K562 (cell line): ENCODE measurements around the gene F11R. TPM values are rescaled to one million over a fixed set of nuclear protein-coding genes. Genes with fewer than 3 reads are reported as not detected.
A peak's percentile ranks its signal among the peaks of the same experiment; 100 is the strongest.

Experiments
- BHLHE40 ChIP-seq: IDR thresholded peaks from 2 replicates; pipeline ENCODE4 v1.6.1; 2011; ENCODE audit warnings: low read length, improper control_type of control experiment
- BRCA1 ChIP-seq, 2 experiments: fragments of 450-650 bp in 1 of 2; sonication (generic) in 1 of 2; formaldehyde crosslinking in 1 of 2; IDR thresholded peaks; 2 replicates each; pipeline versions ENCODE4 v1.5.0 to v1.6.1; 2017 to 2020; ENCODE audit warnings: mild to moderate bottlenecking in 1 of 2, missing genetic modification reagents in 1 of 2
- C11orf30 ChIP-seq: fragments of 450-650 bp; IDR thresholded peaks from 2 replicates; pipeline ENCODE4 v1.6.1; 2016; ENCODE audit warnings: low read depth, mild to moderate bottlenecking
- CHCHD3 ChIP-seq: fragments of 250-450 bp; sonication (Bioruptor Pico); IDR thresholded peaks from 2 replicates; pipeline ENCODE4 v2.1.2; 2022; ENCODE audit warnings: mild to moderate bottlenecking
- FOXA1 ChIP-seq: fragments of 450-650 bp; IDR thresholded peaks from 2 replicates; pipeline ENCODE4 v1.6.1; 2016; ENCODE audit warnings: mild to moderate bottlenecking, borderline replicate concordance
- GABPB1 ChIP-seq: sonication (generic); formaldehyde crosslinking; IDR thresholded peaks from 2 replicates; pipeline ENCODE4 v1.8.0; 2022; ENCODE audit warnings: mild to moderate bottlenecking, missing genetic modification reagents
- HNRNPUL1 ChIP-seq: fragments of 200-400 bp; formaldehyde crosslinking; IDR thresholded peaks from 2 replicates; pipeline ENCODE4 v1.6.1; 2017; ENCODE audit warnings: low read length
- IRF2 ChIP-seq: sonication (generic); formaldehyde crosslinking; IDR thresholded peaks from 2 replicates; pipeline ENCODE4 v1.8.1; 2022; ENCODE audit warnings: mild to moderate bottlenecking, missing genetic modification reagents
- MAFF ChIP-seq: IDR thresholded peaks from 2 replicates; pipeline ENCODE4 v1.6.1; 2012; ENCODE audit warnings: low read length, improper control_type of control experiment
- MYBL2 ChIP-seq, 2 experiments: fragments of 450-650 bp in 1 of 2; sonication (generic) in 1 of 2; formaldehyde crosslinking in 1 of 2; IDR thresholded peaks; 2 replicates each; pipeline versions ENCODE4 v1.6.1 to v1.8.1; 2017 to 2022; ENCODE audit warnings: borderline replicate concordance in 1 of 2, inconsistent platforms in 1 of 2, low read depth in 1 of 2, mild to moderate bottlenecking in 1 of 2, missing genetic modification reagents in 1 of 2, moderate library complexity in 1 of 2
- ZNF347 ChIP-seq: fragments of 450-650 bp; formaldehyde crosslinking; IDR thresholded peaks from 2 replicates; pipeline ENCODE4 v1.4.0; 2020; ENCODE audit warnings: low read depth, mild to moderate bottlenecking, moderate library complexity
- ZNF778 ChIP-seq: fragments of 450-650 bp; formaldehyde crosslinking; IDR thresholded peaks from 2 replicates; pipeline ENCODE4 v1.4.0; 2020; ENCODE audit warnings: mild to moderate bottlenecking, moderate library complexity
- polyA plus RNA-seq, 8 experiments: library from polyadenylated mRNA; depleted of rRNA in 4 of 8; stranded (reverse) in 5 of 8; unstranded in 3 of 8; fragments of >200 nt; fragmentation: Nextera tagmentation in 2 of 8; fragmentation: Illumina TruSeq in 1 of 8; extraction: Ambion mirVana in 2 of 8; extraction: Trizol in 1 of 8; gene quantifications; 2 replicates each; pipeline versions ENCODE4 v1.2.1 to v1.2.3, GENCODE V29; 2011 to 2014; ENCODE audit warnings: inconsistent platforms in 1 of 8, missing spikeins in 1 of 8
- total RNA-seq, 7 experiments: library from RNA; depleted of rRNA in 6 of 7; stranded (reverse); fragments of >200 nt in 6 of 7; fragmentation: Illumina TruSeq in 2 of 7; extraction: Trizol in 2 of 7; gene quantifications; 2 replicates each; pipeline versions ENCODE4 v1.2.1 to v1.2.3, GENCODE V29; 2011 to 2021; ENCODE audit warnings: low replicate concordance in 1 of 7
- TF ChIP-seq, protein P1 (sequence below): fragments of 250-450 bp; sonication (Bioruptor Pico); IDR thresholded peaks from 2 replicates; pipeline ENCODE4 v1.4.0; 2020
- TF ChIP-seq, protein P2 (sequence below): sonication (generic); formaldehyde crosslinking; IDR thresholded peaks from 2 replicates; pipeline ENCODE4 v1.8.0; 2022; ENCODE audit warnings: mild to moderate bottlenecking, missing genetic modification reagents
- TF ChIP-seq, protein P3 (sequence below): fragments of 450-650 bp; IDR thresholded peaks from 2 replicates; pipeline ENCODE4 v1.6.1; 2016

F11R gene
- total and polyA plus RNA-seq, 9 of the 15 experiments (the other 6 are each of a cell fraction or from before 2014, with no cell fraction given) = 27.4 to 187 (median 52.5) TPM

DNA sequence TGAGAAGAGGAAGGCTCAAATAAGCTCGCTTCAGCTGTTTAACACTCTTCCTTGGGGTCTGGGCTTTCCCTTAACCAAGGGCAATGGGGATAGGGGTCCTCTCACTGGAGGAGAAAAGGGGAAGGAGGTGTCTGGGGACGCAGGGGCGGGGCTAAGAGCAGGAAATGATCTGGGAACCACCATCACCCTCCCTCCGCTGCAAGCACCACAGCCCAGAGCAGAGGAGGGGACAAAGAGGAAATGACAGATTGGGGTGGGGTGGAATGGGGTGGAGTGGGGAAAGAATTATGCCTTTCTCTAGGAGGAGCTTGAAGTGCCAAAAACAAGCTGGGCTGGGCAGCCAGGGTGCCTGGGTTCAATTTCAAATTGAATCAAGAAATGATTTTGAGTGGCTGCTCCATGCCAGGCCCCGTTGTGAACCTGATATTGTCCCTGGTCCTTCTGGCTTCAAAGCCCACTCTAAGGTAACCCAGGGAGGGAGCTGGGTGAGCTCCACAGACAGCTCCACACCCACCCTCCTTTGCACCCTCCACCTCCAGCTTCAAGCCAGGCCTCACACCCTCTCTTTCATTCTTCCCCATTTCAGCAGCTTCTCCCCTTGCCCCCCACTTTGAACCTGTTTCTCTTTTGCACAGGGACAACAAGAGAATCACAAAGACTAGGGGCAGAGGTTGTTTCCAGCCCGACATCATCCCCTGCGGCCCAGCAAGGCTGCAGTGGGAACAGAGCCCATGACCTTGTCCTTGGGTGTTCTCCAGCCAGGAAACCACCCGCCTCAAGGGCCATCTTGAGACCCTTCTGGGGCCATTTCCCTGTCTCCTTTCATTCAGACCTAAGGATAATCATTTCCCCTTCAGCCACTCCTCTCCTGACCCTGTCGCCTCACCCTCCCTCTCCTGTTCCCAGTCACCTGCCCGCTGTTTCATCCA is 47.6 kb upstream of the F11R start (continued):
- TF ChIP-seq, protein P1, sequence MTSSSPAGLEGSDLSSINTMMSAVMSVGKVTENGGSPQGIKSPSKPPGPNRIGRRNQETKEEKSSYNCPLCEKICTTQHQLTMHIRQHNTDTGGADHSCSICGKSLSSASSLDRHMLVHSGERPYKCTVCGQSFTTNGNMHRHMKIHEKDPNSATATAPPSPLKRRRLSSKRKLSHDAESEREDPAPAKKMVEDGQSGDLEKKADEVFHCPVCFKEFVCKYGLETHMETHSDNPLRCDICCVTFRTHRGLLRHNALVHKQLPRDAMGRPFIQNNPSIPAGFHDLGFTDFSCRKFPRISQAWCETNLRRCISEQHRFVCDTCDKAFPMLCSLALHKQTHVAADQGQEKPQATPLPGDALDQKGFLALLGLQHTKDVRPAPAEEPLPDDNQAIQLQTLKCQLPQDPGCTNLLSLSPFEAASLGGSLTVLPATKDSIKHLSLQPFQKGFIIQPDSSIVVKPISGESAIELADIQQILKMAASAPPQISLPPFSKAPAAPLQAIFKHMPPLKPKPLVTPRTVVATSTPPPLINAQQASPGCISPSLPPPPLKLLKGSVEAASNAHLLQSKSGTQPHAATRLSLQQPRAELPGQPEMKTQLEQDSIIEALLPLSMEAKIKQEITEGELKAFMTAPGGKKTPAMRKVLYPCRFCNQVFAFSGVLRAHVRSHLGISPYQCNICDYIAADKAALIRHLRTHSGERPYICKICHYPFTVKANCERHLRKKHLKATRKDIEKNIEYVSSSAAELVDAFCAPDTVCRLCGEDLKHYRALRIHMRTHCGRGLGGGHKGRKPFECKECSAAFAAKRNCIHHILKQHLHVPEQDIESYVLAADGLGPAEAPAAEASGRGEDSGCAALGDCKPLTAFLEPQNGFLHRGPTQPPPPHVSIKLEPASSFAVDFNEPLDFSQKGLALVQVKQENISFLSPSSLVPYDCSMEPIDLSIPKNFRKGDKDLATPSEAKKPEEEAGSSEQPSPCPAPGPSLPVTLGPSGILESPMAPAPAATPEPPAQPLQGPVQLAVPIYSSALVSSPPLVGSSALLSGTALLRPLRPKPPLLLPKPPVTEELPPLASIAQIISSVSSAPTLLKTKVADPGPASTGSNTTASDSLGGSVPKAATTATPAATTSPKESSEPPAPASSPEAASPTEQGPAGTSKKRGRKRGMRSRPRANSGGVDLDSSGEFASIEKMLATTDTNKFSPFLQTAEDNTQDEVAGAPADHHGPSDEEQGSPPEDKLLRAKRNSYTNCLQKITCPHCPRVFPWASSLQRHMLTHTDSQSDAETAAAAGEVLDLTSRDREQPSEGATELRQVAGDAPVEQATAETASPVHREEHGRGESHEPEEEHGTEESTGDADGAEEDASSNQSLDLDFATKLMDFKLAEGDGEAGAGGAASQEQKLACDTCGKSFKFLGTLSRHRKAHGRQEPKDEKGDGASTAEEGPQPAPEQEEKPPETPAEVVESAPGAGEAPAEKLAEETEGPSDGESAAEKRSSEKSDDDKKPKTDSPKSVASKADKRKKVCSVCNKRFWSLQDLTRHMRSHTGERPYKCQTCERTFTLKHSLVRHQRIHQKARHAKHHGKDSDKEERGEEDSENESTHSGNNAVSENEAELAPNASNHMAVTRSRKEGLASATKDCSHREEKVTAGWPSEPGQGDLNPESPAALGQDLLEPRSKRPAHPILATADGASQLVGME = no peak
- TF ChIP-seq BRCA1 (IDR thresholded peaks at IDR 0.05) (no peak), BRCA1 (CRISPR knock-in tag; IDR thresholded peaks at IDR 0.05) (no peak), FOXA1 (no peak), CHCHD3 (CRISPR knock-in tag) (no peak), ZNF347 (CRISPR knock-in tag) (no peak), C11orf30 (no peak), MAFF (no peak), GABPB1 (peak; percentile 59; the same call in 1 of the 2 replicates), HNRNPUL1 (no peak), MYBL2 (IDR thresholded peaks at IDR 0.05; ENCODE audit: low read depth) (no peak), MYBL2 (CRISPR knock-in tag; IDR thresholded peaks at IDR 0.05; ENCODE audit: borderline replicate concordance) (no peak), BHLHE40 (no peak), IRF2 (CRISPR knock-in tag) (no peak), ZNF778 (no peak)
- TF ChIP-seq, protein P2, sequence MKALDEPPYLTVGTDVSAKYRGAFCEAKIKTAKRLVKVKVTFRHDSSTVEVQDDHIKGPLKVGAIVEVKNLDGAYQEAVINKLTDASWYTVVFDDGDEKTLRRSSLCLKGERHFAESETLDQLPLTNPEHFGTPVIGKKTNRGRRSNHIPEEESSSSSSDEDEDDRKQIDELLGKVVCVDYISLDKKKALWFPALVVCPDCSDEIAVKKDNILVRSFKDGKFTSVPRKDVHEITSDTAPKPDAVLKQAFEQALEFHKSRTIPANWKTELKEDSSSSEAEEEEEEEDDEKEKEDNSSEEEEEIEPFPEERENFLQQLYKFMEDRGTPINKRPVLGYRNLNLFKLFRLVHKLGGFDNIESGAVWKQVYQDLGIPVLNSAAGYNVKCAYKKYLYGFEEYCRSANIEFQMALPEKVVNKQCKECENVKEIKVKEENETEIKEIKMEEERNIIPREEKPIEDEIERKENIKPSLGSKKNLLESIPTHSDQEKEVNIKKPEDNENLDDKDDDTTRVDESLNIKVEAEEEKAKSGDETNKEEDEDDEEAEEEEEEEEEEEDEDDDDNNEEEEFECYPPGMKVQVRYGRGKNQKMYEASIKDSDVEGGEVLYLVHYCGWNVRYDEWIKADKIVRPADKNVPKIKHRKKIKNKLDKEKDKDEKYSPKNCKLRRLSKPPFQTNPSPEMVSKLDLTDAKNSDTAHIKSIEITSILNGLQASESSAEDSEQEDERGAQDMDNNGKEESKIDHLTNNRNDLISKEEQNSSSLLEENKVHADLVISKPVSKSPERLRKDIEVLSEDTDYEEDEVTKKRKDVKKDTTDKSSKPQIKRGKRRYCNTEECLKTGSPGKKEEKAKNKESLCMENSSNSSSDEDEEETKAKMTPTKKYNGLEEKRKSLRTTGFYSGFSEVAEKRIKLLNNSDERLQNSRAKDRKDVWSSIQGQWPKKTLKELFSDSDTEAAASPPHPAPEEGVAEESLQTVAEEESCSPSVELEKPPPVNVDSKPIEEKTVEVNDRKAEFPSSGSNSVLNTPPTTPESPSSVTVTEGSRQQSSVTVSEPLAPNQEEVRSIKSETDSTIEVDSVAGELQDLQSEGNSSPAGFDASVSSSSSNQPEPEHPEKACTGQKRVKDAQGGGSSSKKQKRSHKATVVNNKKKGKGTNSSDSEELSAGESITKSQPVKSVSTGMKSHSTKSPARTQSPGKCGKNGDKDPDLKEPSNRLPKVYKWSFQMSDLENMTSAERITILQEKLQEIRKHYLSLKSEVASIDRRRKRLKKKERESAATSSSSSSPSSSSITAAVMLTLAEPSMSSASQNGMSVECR = no peak
- TF ChIP-seq, protein P3, sequence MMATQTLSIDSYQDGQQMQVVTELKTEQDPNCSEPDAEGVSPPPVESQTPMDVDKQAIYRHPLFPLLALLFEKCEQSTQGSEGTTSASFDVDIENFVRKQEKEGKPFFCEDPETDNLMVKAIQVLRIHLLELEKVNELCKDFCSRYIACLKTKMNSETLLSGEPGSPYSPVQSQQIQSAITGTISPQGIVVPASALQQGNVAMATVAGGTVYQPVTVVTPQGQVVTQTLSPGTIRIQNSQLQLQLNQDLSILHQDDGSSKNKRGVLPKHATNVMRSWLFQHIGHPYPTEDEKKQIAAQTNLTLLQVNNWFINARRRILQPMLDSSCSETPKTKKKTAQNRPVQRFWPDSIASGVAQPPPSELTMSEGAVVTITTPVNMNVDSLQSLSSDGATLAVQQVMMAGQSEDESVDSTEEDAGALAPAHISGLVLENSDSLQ = peak; percentile 67
